Common myeloid progenitor, CD34-positive (primary cell): ENCODE measurements around the gene LRRC45.
A peak's percentile ranks its signal among the peaks of the same experiment; 100 is the strongest.

Source experiments
- CTCF ChIA-PET: fragments of 350-600 bp; sonication (Branson Sonifier 250); formaldehyde crosslinking; loops from one replicate; lab custom pipeline; 2021; ENCODE audit warnings: antibody characterized with exemption; lab: Charles Lee
- POLR2A ChIA-PET: fragments of 350-600 bp; sonication (Branson Sonifier 250); formaldehyde crosslinking; loops from one replicate; lab custom pipeline; 2021; ENCODE audit warnings: antibody characterized with exemption; lab: Charles Lee
- DNase-seq, 3 donors: peaks; one replicate each; pipeline versions ENCODE4 v3.0.0 to v3.0.0-alpha.2; 2013
- H3K27ac ChIP-seq, 2 experiments: 1 replicate in 1 of 2; 2 replicates in 1 of 2; pipeline ENCODE4 v1.7.0; 2013; ENCODE audit warnings: inconsistent platforms in 2 of 2, low read length in 2 of 2, mild to moderate bottlenecking in 2 of 2, low read depth in 1 of 2, moderate library complexity in 1 of 2; ENCODE audit not compliant: severe bottlenecking in 2 of 2, insufficient read depth in 1 of 2, poor library complexity in 1 of 2
- H3K27me3 ChIP-seq, 5 experiments: replicated peaks in 2 of 5; 1 replicate in 3 of 5; 2 replicates in 2 of 5; pipeline versions ENCODE4 v1.6.1 to v1.7.0; 2013; ENCODE audit warnings: low read length in 4 of 5, mild to moderate bottlenecking in 2 of 5, moderate library complexity in 2 of 5, inconsistent platforms in 1 of 5; ENCODE audit not compliant: insufficient read depth in 5 of 5, control insufficient read depth in 4 of 5
- H3K36me3 ChIP-seq, 4 experiments: 1 replicate in 2 of 4; 2 replicates in 2 of 4; pipeline versions ENCODE4 v1.6.1 to v1.7.0; 2013; ENCODE audit warnings: low read length in 3 of 4, control low read depth in 1 of 4, mild to moderate bottlenecking in 1 of 4; ENCODE audit not compliant: control insufficient read depth in 4 of 4, insufficient read depth in 4 of 4
- H3K4me1 ChIP-seq, 4 experiments: 1 replicate in 3 of 4; 2 replicates in 1 of 4; pipeline versions ENCODE4 v1.6.1 to v1.7.1; 2013; ENCODE audit warnings: low read length in 3 of 4, mild to moderate bottlenecking in 3 of 4, control low read depth in 1 of 4, inconsistent platforms in 1 of 4, moderate library complexity in 1 of 4; ENCODE audit not compliant: control insufficient read depth in 4 of 4, insufficient read depth in 4 of 4; ENCODE audit errors: control extremely low read depth in 1 of 4
- H3K4me3 ChIP-seq, 7 experiments: 1 replicate in 4 of 7; 2 replicates in 3 of 7; pipeline versions ENCODE4 v1.5.1 to v1.7.0; 2013; ENCODE audit warnings: mild to moderate bottlenecking in 7 of 7, low read length in 6 of 7, moderate library complexity in 6 of 7, inconsistent platforms in 2 of 7, low read depth in 2 of 7, control low read depth in 1 of 7; ENCODE audit not compliant: insufficient read depth in 4 of 7, control insufficient read depth in 1 of 7; ENCODE audit errors: extremely low read depth in 1 of 7
- H3K9me3 ChIP-seq, 5 experiments: 1 replicate in 4 of 5; 2 replicates in 1 of 5; pipeline versions ENCODE4 v1.6.1 to v1.7.1; 2013; ENCODE audit warnings: low read length in 4 of 5, mild to moderate bottlenecking in 2 of 5, inconsistent platforms in 1 of 5, low read depth in 1 of 5, moderate library complexity in 1 of 5; ENCODE audit not compliant: control insufficient read depth in 4 of 5, insufficient read depth in 2 of 5; ENCODE audit errors: control extremely low read depth in 1 of 5
- WGBS: methylation state at CpG from one replicate; pipeline ENCODE4 v1.1.5; 2013; ENCODE audit not compliant: insufficient coverage; 5-methylcytosine and 5-hydroxymethylcytosine counted together

LRRC45 gene

GRCh38 chr17:82030470-82031302 is 7.6 kb downstream of the LRRC45 start:
- Histone ChIP-seq H3K36me3 (peaks cover 0 to 21% (median 6%) of the 10 kb centered on the region in 4 experiments), H3K9me3 (no peaks in the 10 kb centered on the region), H3K27me3 (no peaks in the 10 kb centered on the region), H3K4me1 (peaks cover 0 to 33% (median 22%) of the 10 kb centered on the region in 4 experiments), H3K4me3 (peak overlapping the region; percentile 45 to 79 (median 65)), H3K27ac (no peak overlapping the region)
- POLR2A ChIA-PET, result interaction anchor here (1.0 to 1.4 kb wide), 2 partner anchors 35 to 77 kb away, joined by 3 to 4 read pairs; partner anchors contain the start of gene DUS1L
- under 1% methylated on average over 90 of the region's 94 CpGs for WGBS
- CTCF ChIA-PET, result interaction anchor here (0.6 to 3.2 kb wide), 16 partner anchors 8 to 208 kb away, joined by 3 to 18 read pairs (median 3); no protein-coding TSS in a partner anchor
- peak; percentile 77 to 88 (median 84) for DNase-seq

GRCh38 chr17:82031303-82031884 is 8.3 kb downstream of the LRRC45 start, which contains the start of gene RAC3:
RAC3 (plus strand) TSS chr17:82031678; CDS start chr17:82031762, 84 bp downstream.
- Histone ChIP-seq H3K9me3 (no peaks in the 10 kb centered on the region), H3K4me1 (peaks cover 0 to 35% (median 24%) of the 10 kb centered on the region in 4 experiments), H3K36me3 (peaks cover 0 to 27% (median 6%) of the 10 kb centered on the region in 4 experiments), H3K4me3 (peak within 1 kb of the TSS; percentile 45 to 79 (median 65)), H3K27me3 (no peaks in the 10 kb centered on the region), H3K27ac (peak within 1 kb of the TSS in 1 of 2 experiments; percentile 25)
- CTCF ChIA-PET, result interaction anchor here (1.1 to 2.3 kb wide), 2 partner anchors 10 to 87 kb away, joined by 3 to 7 read pairs; no protein-coding TSS in a partner anchor
- peak in 2 of 3 donors; percentile 46 to 50 for DNase-seq
- 0% methylated on average over 35 of the region's 96 CpGs for WGBS
- POLR2A ChIA-PET, result interaction anchor here (1.3 kb wide), 1 partner anchor 104 kb away, joined by 3 read pairs; the partner anchor contains the start of gene MAFG

- DNase-seq, result peak in 1 of 3 donors; percentile 13
- Histone ChIP-seq H3K27me3 (no peaks in the 10 kb centered on the region), H3K4me3 (peak overlapping the region in 6 of 7 experiments; percentile 13 to 69 (median 62)), H3K27ac (peak overlapping the region in 1 of 2 experiments; percentile 25), H3K9me3 (no peaks in the 10 kb centered on the region), H3K4me1 (peaks cover 0 to 36% (median 31%) of the 10 kb centered on the region in 4 experiments), H3K36me3 (peaks cover 0 to 27% (median 5%) of the 10 kb centered on the region in 4 experiments)
- CTCF ChIA-PET, result interaction anchor here (0.9 kb wide), 1 partner anchor 32 kb away, joined by 3 read pairs; no protein-coding TSS in a partner anchor
- POLR2A ChIA-PET, result interaction anchor here (1.3 kb wide), 1 partner anchor 105 kb away, joined by 3 read pairs; the partner anchor contains the start of gene MAFG
- 10% methylated on average over 46 of the region's 59 CpGs for WGBS
Observed at GRCh38 chr17:82031885-82032627, 9.0 kb downstream of the LRRC45 start.

- no peak overlapping the region for H3K27ac ChIP-seq
- H3K27me3 ChIP-seq, result no peaks in the 10 kb centered on the region
- peaks cover 0 to 39% (median 36%) of the 10 kb centered on the region in 4 experiments for H3K4me1 ChIP-seq
- no peak for DNase-seq
- CTCF ChIA-PET, result interaction anchor here (0.6 kb wide), 1 partner anchor 73 kb away, joined by 3 read pairs; no protein-coding TSS in a partner anchor
- H3K9me3 ChIP-seq, result no peaks in the 10 kb centered on the region
- H3K4me3 ChIP-seq, result no peak overlapping the region
- POLR2A ChIA-PET, result no interaction called here
- peaks cover 0 to 20% (median 4%) of the 10 kb centered on the region in 4 experiments for H3K36me3 ChIP-seq
- WGBS, result 98% methylated on average over 26 of the region's 38 CpGs
Observed at GRCh38 chr17:82033359-82034085, 10.4 kb downstream of the LRRC45 start.

- ChIA-PET POLR2A (no interaction called here), CTCF (interaction anchor here (0.6 to 1.2 kb wide), 3 partner anchors 9 to 120 kb away, joined by 3 to 4 read pairs (median 3); no protein-coding TSS in a partner anchor)
- H3K4me3 ChIP-seq, result no peak overlapping the region
- peaks cover 0 to 39% (median 37%) of the 10 kb centered on the region in 4 experiments for H3K4me1 ChIP-seq
- WGBS, result 97% methylated on average over 20 of the region's 23 CpGs
- peaks cover 0 to 14% (median 2%) of the 10 kb centered on the region in 4 experiments for H3K36me3 ChIP-seq
- no peak for DNase-seq
- no peaks in the 10 kb centered on the region for H3K27me3 ChIP-seq
- H3K27ac ChIP-seq, result no peak overlapping the region
- H3K9me3 ChIP-seq, result no peaks in the 10 kb centered on the region
Observed at GRCh38 chr17:82034371-82035011, 11.4 kb downstream of the LRRC45 start.
